GM21576 (cell line): ENCODE data around the gene MED19.
A peak's percentile ranks its signal among the peaks of the same experiment; 100 is the strongest.
"Not testable (repeated sequence)": the region's sequence is repeated elsewhere in the genome, so short reads cannot be mapped to it uniquely, and the experiment has no call there.

ENCODE experiments used
- ATAC-seq: cut with Tn5 transposase; IDR thresholded peaks from one replicate; pipeline ENCODE4 v1.9.1; 2021; ENCODE audit warnings: mild to moderate bottlenecking, moderate library complexity; ENCODE audit not compliant: unreplicated experiment

MED19 gene

DNA sequence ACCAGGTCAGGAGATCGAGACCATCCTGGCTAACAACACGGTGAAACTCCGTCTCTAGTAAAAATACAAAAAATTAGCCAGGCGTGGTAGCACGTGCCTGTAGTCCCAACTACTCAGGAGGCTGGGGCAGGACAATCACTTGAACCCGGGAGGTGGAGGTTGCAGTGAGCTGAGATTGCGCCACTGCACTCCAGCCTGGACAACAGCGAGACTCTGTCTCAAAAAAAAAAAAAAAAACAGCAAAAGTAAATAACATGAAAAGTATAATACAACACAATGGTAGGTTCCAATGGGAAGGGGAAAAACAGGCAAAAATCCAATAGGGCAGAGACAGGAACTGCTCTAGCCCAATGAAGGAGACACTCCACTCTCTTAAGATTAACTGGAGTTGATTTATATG lies 6.6 kb downstream of the MED19 start:
- not testable (repeated sequence) for ATAC-seq

GRCh38 chr11:57704932-57705331 lies 7.1 kb downstream of the MED19 start:
- ATAC-seq, result no peak

GRCh38 chr11:57703341-57703740 lies 8.7 kb downstream of the MED19 start:
- ATAC-seq, result no peak

DNA sequence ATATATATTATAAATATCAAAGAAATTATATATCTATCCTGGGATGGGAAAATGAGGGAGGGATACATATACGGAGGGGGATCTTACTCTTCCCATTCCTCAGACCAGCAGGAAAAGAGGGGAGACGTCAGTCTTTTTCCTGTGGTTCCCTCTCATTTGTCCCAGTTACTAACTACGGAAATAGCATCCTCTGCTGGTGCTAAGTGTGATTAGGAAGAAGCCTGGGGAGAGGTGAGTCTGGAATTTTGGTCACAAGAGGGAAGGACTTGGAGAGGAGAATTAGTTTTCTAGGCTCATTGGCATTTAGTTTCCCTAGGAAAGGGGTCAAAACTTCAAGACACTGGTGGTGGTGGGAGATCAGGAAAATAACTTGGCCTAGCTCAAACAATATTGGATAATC lies 11.6 kb downstream of the MED19 start:
- ATAC-seq, result no peak

DNA sequence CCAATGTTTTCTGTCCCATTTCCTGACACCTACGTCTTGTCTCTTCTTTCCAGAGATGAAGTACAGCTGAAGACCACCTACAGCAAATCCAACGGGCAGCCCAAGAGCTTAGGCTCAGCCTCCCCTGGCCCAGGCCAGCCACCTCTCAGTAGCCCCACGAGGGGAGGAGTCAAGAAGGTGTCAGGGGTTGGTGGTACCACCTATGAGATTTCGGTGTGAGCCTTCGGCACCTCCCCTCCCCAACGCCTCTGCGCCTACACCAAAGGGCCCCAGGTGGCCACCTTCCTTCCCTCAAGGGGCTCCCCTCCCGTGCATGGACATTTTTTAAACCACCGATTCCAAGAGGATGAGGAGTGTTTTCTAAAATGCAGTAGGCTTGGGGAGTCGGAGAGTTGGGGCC lies 12.2 kb downstream of the MED19 start:
- ATAC-seq, result no peak

DNA sequence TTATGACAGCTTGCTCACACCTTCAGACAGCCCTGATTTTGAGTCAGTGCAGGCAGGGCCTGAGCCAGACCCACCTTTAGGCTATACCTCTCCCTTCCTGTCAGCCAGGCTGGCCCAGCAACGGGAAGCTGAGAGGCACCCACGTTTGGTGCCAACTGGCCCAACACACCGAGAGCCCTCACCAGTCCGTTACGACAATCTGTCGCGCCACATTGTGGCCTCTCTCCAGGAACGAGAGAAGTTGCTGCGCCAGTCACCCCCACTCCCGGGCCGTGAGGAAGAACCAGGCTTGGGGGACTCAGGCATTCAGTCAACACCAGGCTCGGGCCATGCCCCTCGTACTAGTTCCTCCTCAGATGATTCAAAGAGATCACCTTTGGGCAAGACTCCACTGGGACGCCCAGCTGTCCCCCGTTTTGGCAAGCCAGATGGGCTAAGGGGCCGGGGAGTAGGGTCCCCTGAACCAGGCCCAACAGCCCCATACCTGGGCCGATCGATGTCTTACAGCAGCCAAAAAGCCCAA lies 13.1 kb downstream of the MED19 start:
- ATAC-seq, result no peak

GRCh38 chr11:57690474-57690873 lies 21.5 kb downstream of the MED19 start:
- ATAC-seq, result not testable (repeated sequence)

DNA sequence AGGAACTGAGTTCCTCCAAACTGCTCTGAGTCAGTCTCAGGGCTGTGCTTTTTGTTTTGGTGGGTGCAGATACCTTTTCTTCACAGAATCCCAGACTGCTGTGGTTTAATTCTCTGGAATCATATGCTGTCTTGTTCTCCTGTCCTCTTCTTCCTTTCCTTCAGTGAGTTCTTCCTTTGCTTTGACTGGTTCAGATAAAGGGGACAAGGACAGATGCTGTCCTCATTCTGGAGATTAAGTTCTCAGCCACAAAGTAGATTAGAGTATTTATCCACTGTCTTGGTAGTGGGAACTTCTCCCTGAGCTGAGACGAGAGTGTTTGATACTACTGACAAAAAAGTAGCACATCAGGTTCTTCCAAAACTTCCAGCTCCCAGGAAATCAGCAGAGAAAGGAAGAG lies 30.8 kb downstream of the MED19 start:
- no peak for ATAC-seq

DNA sequence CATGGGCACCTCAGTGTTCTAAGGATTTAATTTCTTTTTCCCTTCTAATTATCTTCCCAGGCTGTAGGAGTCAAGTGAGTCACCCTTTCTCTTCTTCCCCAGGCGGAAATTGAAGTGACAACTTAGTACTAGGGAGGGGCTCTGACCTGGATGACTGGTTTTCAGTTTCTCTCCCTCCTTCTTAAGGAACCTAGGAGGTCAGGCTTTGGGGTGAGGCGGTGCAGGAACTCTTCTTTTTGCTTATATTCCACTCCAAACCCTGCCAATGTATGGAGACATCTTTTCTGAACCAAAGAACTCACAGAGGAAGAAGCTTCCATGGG lies 31.5 kb downstream of the MED19 start:
- peak; percentile 35 for ATAC-seq

DNA sequence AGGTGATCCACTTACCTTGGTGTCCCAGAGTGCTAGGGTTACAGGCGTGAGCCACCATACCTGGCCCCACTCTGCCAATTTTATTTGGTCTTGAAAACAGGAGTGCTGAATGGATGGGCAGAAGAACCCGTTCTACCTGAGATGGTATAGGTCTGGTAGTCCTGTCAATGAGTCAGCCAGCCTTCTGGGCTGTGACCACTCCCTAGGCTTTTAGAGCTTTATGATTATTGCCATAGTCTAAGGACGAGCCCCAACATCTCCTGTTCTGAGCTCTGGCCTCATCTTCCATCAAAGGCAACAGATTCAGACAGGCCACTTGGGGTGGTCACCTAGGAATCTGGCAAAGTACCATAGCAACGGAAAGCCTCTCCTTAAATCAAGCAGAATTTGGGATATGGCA lies 32.6 kb downstream of the MED19 start:
- ATAC-seq, result no peak

DNA sequence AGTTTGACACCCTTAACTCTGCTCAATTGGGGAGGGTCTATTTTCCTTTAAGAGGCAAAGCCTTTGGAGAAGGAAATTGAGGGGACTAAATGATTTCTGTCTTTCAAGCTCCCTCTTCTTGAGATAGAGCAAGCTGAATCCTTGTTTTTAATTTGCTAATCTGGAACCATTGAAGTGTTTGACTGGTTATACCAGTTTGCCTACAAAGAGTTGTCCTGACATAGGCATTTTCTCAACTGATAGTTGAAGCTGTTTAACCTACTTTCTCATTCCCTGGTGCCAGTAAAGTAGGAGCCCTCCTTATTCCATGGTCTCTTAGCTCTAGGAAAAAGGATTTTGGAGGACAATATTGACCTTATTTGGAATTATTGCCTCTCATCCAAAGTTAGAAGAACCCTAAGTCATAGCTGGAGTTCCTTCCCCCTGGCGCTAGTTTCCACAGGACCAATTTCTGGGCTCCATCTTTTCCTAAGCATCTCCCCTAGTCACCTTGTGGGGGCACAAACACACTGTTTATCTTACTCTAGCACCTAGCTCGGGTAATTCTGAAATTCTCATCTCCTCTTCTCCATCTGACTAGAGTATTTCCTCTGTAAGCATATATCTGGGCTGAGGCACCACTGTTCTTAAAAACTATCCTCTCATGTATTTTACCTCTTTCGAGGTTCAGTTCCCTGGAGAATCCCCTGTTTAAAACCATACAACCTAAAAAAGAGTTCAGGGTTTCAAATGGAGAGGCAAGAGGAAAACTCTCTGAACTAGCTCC lies 36.7 kb downstream of the MED19 start:
- no peak for ATAC-seq

- ATAC-seq, result no peak
These were observed 37.8 kb downstream of the MED19 start for GRCh38 chr11:57674251-57674650.

DNA sequence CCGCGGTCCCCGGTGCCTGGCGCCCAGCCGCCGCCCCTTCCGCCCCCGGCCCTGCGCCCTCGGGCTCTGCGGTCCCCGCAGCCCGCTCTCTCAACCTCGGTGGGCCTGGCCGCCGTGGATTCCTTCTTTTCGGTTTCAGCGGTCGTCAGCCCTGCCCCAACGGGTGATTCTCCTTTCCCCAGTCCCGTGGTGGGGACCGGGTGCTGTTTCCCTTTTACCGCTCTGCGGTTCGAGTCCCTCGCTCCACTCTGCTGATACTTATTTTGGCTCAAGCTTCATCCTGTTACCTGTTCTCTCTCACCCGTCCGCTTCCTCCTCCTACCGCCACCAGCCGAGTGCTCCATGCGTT lies 43.6 kb downstream of the MED19 start:
- peak; percentile 7 for ATAC-seq

DNA sequence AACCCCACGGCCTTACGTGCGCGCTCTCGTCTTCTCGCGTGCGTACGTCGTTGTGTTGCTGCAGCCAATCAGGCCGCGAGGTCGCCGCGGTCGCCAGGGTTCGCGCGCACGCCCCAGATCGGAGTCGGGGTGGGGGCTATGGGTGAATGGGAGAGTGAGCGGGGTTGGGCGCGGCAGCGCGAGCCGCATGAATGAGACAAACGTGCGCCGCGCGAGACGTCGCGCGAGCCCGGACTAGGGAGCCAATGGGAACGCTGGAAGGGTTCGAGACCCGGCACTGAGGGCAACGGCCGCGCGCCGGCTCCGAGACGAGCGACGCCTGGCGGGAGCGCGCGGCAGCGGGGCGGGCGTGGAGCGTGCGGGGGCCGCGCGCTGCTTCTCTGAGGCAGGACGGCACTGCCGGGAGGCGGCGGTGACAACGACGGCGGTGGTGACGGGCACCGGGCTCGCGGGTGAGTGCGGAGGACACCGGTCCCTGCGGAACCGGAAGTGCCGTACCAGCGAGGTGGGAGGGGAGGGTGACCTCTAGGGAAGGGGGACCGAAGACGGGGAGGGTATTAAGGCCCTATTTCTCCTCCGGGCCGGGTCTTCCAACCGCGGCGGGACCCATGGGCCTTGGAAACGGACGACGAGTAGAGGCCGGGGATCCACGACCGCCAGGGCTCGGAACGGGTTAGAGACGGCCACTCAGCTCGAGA lies 44.1 kb downstream of the MED19 start, which contains the start of gene ZDHHC5:
ZDHHC5 (plus strand) TSS at position 379 of the 698 bp plus-strand sequence. CDS start 4,977 bp downstream, outside the sequence.
- ATAC-seq, result peak; percentile 80

- peak; percentile 61 for ATAC-seq
These were observed 44.8 kb downstream of the MED19 start for GRCh38 chr11:57667117-57667735.

GRCh38 chr11:57663975-57664374 lies 48.0 kb downstream of the MED19 start:
- ATAC-seq, result no peak

GRCh38 chr11:57662893-57663292 lies 49.1 kb downstream of the MED19 start:
- no peak for ATAC-seq

DNA sequence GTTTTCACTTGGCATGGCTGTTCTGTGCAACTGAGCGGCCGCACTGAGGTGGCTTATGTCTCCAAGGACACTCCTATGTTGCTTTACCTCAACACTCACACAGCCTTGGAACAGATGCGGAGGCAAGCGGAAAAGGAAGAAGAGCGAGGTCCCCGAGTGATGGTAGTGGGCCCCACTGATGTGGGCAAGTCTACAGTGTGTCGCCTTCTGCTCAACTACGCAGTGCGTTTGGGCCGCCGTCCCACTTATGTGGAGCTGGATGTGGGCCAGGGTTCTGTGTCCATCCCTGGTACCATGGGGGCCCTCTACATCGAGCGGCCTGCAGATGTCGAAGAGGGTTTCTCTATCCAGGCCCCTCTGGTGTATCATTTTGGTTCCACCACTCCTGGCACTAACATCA lies 52.3 kb downstream of the MED19 start:
- ATAC-seq, result no peak

DNA sequence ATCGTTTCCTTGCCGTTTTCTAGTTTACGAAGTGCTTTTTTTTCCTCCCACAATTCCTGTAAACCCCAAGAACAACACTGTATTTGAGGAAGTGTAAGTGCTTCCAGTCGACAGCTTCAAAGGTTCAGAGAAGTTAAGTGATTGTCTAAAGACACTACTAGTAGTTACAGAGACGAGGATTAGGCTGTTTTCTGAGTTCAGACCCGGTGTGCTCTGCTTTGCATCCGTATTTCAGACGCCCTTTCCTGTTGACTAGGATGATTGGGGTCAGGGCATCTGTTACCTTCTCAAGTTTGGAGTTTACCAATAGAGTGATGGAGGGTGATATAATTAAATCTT lies 54.0 kb downstream of the MED19 start:
- no peak for ATAC-seq

DNA sequence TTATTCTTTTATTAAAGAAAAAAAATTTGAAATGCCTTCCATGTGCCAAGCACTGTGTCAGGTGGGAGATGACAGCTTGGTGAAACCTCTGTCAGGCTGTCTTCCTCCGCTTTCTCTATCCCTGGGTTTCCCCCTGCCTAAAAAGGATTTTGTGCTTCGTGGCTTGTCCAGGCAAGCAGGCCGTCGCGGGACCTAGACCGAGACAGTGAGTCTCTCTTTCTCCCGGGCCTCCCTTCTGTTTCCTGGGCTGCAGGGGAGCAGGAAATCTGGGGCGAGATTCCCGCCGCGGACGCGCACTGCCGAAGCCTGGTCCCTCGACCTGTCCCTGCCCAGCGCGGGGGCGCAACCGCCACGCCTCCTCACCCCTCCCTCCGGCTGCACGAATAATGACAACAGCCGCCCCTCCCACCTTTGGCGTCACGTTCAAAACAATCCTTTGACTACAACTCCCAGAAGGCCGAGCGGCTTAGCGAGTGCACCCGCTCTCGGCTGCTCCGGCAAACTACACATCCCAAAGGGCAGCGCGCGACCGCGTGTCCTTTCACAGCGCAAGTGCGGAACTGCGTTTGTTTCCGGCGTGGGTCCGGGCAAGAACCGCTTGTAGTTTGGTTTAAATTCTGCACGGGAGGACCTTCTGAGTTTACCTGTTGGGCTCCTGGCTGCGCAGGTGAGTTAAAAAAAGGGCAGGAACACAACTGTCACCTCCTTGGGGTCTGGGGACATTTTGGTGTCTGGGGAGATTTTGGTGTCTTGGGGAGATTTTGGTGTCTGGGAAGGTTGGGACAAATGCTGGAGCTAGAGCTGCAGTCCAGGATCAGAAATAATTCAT lies 54.6 kb downstream of the MED19 start, which contains the start of gene CLP1:
CLP1 (plus strand) TSS at position 569 of the 829 bp plus-strand sequence. CDS start 1,715 bp downstream, outside the sequence.
- ATAC-seq, result peak; percentile 98

- no peak for ATAC-seq
These were observed 55.2 kb downstream of the MED19 start for GRCh38 chr11:57656885-57657193.
